Keratinocyte (primary cell): ENCODE results near the gene STAB2. TPM values are rescaled to one million over a fixed set of nuclear protein-coding genes. Genes with fewer than 3 reads are reported as not detected.

Source experiments
- DNase-seq: peaks from one replicate; pipeline ENCODE4 v3.0.0-alpha.2; 2011; ENCODE audit warnings: low read depth, missing footprints, low spot score
- FAIRE-seq: peaks from 2 replicates; lab custom pipeline; 2011; peaks lifted over from hg19 to GRCh38; lab: Jason Lieb, UNC
- H2AFZ ChIP-seq: 2 replicates; pipeline ENCODE4 v1.6.0; 2012; ENCODE audit warnings: low read length, control low read depth, inconsistent platforms; ENCODE audit not compliant: control insufficient read depth
- H3K27ac ChIP-seq: 2 replicates; pipeline ENCODE4 v1.5.1; 2011; ENCODE audit warnings: low read length; ENCODE audit not compliant: control insufficient read depth, insufficient read depth
- H3K27me3 ChIP-seq: 3 replicates; pipeline ENCODE4 v1.6.0; 2011; ENCODE audit warnings: low read length; ENCODE audit not compliant: control insufficient read depth, insufficient read depth; ENCODE audit errors: extremely low read depth
- H3K36me3 ChIP-seq, 2 experiments: 2 replicates in 1 of 2; 3 replicates in 1 of 2; pipeline ENCODE4 v1.5.1; 2011; ENCODE audit warnings: low read length in 2 of 2, mild to moderate bottlenecking in 1 of 2; ENCODE audit not compliant: control insufficient read depth in 2 of 2, insufficient read depth in 2 of 2; ENCODE audit errors: extremely low read depth in 1 of 2
- H3K4me1 ChIP-seq: 3 replicates; pipeline ENCODE4 v1.5.1; 2011; ENCODE audit warnings: low read length; ENCODE audit not compliant: control insufficient read depth, insufficient read depth; ENCODE audit errors: extremely low read depth
- H3K4me2 ChIP-seq: 3 replicates; pipeline ENCODE4 v1.6.0; 2011; ENCODE audit warnings: low read depth, low read length; ENCODE audit not compliant: control insufficient read depth, insufficient read depth; ENCODE audit errors: extremely low read depth
- H3K4me3 ChIP-seq, 3 experiments: fragments of 200-600 bp in 1 of 3; sonication (generic) in 1 of 3; 2 replicates in 2 of 3; 3 replicates in 1 of 3; pipeline ENCODE4 v1.5.1; 2011 to 2016; ENCODE audit warnings: low read length in 3 of 3, mild to moderate bottlenecking in 3 of 3, control low read depth in 2 of 3, inconsistent platforms in 1 of 3, low read depth in 1 of 3, mixed read lengths in 1 of 3, mixed run types in 1 of 3, moderate library complexity in 1 of 3; ENCODE audit not compliant: control insufficient read depth in 2 of 3, insufficient read depth in 2 of 3; ENCODE audit errors: extremely low read depth in 1 of 3
- H3K79me2 ChIP-seq: 2 replicates; pipeline ENCODE4 v1.6.0; 2012; ENCODE audit warnings: low read length; ENCODE audit not compliant: control insufficient read depth, insufficient read depth
- H3K9ac ChIP-seq: 3 replicates; pipeline ENCODE4 v1.6.0; 2011; ENCODE audit warnings: low read length; ENCODE audit not compliant: control insufficient read depth, insufficient read depth; ENCODE audit errors: extremely low read depth
- H3K9me1 ChIP-seq: 3 replicates; pipeline ENCODE4 v1.6.0; 2011; ENCODE audit warnings: low read length; ENCODE audit not compliant: control insufficient read depth, insufficient read depth; ENCODE audit errors: extremely low read depth
- H3K9me3 ChIP-seq: 2 replicates; pipeline ENCODE4 v1.5.1; 2012; ENCODE audit warnings: low read depth, low read length; ENCODE audit not compliant: control insufficient read depth
- H4K20me1 ChIP-seq: 3 replicates; pipeline ENCODE4 v1.6.0; 2011; ENCODE audit warnings: low read length; ENCODE audit not compliant: control insufficient read depth, insufficient read depth; ENCODE audit errors: extremely low read depth
- EZH2 ChIP-seq: IDR thresholded peaks from one replicate; pipeline ENCODE4 v1.6.1; 2012; ENCODE audit warnings: inconsistent platforms, mild to moderate bottlenecking, low read length, moderate library complexity
- dilution Hi-C: fragments of 300-500 bp; cut with MboI; formaldehyde crosslinking; loops from one replicate; pipeline ENCODE4 v1.7.0; 2020; ENCODE audit warnings: low sequenced_read_pairs; ENCODE audit not compliant: extremely low pct_ligation_motif_present
- polyA plus RNA-seq, 5 experiments: library from polyadenylated mRNA; depleted of rRNA in 3 of 5; stranded (reverse) in 3 of 5; stranded (forward) in 1 of 5; unstranded in 1 of 5; fragments of >200 nt; gene quantifications; 1 replicate in 1 of 5; 2 replicates in 3 of 5; 3 replicates in 1 of 5; pipeline versions ENCODE4 v1.2.1 to v1.2.3, GENCODE V29; 2011 to 2012; ENCODE audit warnings: missing spikeins in 2 of 5, low read depth in 1 of 5, low replicate concordance in 1 of 5
- TF ChIP-seq, protein P1 (sequence below), 3 experiments: IDR thresholded peaks in 1 of 3; conservative IDR thresholded peaks in 1 of 3; optimal IDR thresholded peaks in 1 of 3; 2 replicates in 2 of 3; 3 replicates in 1 of 3; pipeline versions ENCODE3 to v1.5.1; 2011; ENCODE audit warnings: low read length in 3 of 3, mild to moderate bottlenecking in 3 of 3, moderate library complexity in 2 of 3, control low read depth in 1 of 3, inconsistent platforms in 1 of 3; ENCODE audit not compliant: insufficient read depth in 2 of 3; ENCODE audit errors: extremely low read depth in 1 of 3

The STAB2 gene
- polyA plus RNA-seq, 1 donor (not counting 4 experiments of a cell fraction or from before 2014, with no cell fraction given) = not detected

DNA sequence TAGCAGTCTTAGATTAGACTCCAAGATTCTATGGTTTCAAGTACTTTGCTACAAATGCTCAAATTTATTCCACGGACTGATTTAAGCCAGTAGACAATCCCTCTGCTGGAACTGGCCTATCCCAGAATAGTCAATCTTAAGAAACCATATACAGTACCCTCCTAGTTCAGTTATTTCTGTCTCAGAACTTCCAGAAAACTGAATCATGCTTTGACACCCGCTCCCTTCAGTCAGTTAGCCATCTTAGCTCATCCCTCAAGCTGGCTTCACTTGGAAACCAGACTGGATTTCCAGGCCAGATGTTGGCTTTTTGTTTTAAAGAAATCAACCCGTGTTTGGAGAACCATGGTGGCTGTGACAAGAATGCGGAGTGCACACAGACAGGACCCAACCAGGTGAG lies 128.4 kb downstream of the STAB2 start:
- Histone ChIP-seq H3K4me3 (no peak overlapping the region), H3K4me2 (no peak overlapping the region), H3K27me3 (no peaks in the 10 kb centered on the region), H3K9me1 (no peaks in the 10 kb centered on the region), H3K79me2 (no peaks in the 10 kb centered on the region), H4K20me1 (no peaks in the 10 kb centered on the region), H3K36me3 (no peaks in the 10 kb centered on the region), H3K4me1 (no peaks in the 10 kb centered on the region), H2AFZ (no peak overlapping the region), H3K9me3 (no peaks in the 10 kb centered on the region), H3K9ac (no peak overlapping the region), H3K27ac (no peak overlapping the region)
- no peak for FAIRE-seq
- DNase-seq = no peak
- TF ChIP-seq EZH2 = no peak
- TF ChIP-seq, protein P1, sequence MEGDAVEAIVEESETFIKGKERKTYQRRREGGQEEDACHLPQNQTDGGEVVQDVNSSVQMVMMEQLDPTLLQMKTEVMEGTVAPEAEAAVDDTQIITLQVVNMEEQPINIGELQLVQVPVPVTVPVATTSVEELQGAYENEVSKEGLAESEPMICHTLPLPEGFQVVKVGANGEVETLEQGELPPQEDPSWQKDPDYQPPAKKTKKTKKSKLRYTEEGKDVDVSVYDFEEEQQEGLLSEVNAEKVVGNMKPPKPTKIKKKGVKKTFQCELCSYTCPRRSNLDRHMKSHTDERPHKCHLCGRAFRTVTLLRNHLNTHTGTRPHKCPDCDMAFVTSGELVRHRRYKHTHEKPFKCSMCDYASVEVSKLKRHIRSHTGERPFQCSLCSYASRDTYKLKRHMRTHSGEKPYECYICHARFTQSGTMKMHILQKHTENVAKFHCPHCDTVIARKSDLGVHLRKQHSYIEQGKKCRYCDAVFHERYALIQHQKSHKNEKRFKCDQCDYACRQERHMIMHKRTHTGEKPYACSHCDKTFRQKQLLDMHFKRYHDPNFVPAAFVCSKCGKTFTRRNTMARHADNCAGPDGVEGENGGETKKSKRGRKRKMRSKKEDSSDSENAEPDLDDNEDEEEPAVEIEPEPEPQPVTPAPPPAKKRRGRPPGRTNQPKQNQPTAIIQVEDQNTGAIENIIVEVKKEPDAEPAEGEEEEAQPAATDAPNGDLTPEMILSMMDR (optimal IDR thresholded peaks at IDR 0.05 in 1 of 3, IDR thresholded peaks at IDR 0.05 in 1 of 3, conservative IDR thresholded peaks at IDR 0.05 in 1 of 3; ENCODE audit: extremely low read depth in 1 of 3, insufficient read depth in 2 of 3, low read length in 3 of 3) = no peak
- dilution Hi-C loops = no loop called here

DNA sequence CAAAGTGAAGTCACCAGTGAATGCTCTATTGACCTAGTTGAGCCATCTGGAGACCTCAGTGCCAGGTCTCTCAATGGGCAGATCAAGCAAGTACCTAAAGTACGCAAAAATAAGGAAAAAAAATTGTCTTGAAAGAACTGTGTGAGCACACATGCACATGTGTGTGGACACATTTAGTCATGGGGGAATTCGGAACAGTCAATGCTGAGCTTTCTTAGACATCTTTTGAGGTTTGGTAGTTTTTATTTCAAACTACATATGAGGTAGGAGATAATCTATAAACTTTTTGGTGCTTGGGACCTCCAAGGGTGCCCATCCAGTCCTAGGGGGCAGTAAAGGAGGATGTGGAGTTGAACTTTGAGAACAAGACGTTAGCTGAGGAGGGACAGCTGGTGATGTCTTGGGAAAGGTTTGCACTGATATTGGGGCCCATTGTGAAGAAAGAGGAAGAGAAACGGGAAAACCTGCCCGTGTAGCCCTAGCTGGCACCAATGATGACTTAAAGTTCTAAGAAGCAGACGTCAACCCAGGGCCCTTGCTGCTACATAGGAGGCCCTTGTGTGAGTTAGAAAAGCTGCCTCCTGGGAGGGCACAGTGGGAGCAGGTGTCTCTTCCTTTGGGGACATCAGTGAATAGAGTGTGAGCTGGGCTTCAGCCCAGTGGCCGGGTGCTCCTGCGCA lies 129.6 kb downstream of the STAB2 start:
- dilution Hi-C loops = no loop called here
- Histone ChIP-seq H3K79me2 (no peaks in the 10 kb centered on the region), H3K9me1 (no peaks in the 10 kb centered on the region), H2AFZ (no peak overlapping the region), H4K20me1 (no peaks in the 10 kb centered on the region), H3K27ac (no peak overlapping the region), H3K4me1 (no peaks in the 10 kb centered on the region), H3K9me3 (no peaks in the 10 kb centered on the region), H3K27me3 (no peaks in the 10 kb centered on the region), H3K4me2 (no peak overlapping the region), H3K4me3 (no peak overlapping the region), H3K9ac (no peak overlapping the region), H3K36me3 (no peaks in the 10 kb centered on the region)
- FAIRE-seq (no peak), DNase-seq (no peak)
- TF ChIP-seq, protein P1 (optimal IDR thresholded peaks at IDR 0.05 in 1 of 3, IDR thresholded peaks at IDR 0.05 in 1 of 3, conservative IDR thresholded peaks at IDR 0.05 in 1 of 3; ENCODE audit: extremely low read depth in 1 of 3, insufficient read depth in 2 of 3, low read length in 3 of 3) = no peak
- TF ChIP-seq EZH2 = no peak
